MM.1S (cell line): ENCODE results near the gene GJA4.

Experiments used
- DNase-seq: peaks from one replicate; pipeline ENCODE4 v3.0.0-alpha.2; 2015
- H2AFZ ChIP-seq: fragments of 300-600 bp; sonication (generic); 2 replicates; pipeline ENCODE4 v1.6.0; 2016; ENCODE audit warnings: antibody characterized with exemption, low read length
- H3F3A ChIP-seq: fragments of 300-600 bp; sonication (generic); 2 replicates; pipeline ENCODE4 v1.6.1; 2016; ENCODE audit warnings: mild to moderate bottlenecking, antibody characterized with exemption, low read length, moderate library complexity, mixed read lengths; ENCODE audit not compliant: insufficient read depth
- H3K27ac ChIP-seq: fragments of 300-600 bp; sonication (generic); 2 replicates; pipeline ENCODE4 v1.5.1; 2016; ENCODE audit warnings: mild to moderate bottlenecking, low read length
- H3K27me3 ChIP-seq: fragments of 300-600 bp; sonication (generic); replicated peaks from 2 replicates; pipeline ENCODE4 v1.6.0; 2016; ENCODE audit warnings: low read length; ENCODE audit not compliant: insufficient read depth
- H3K36me3 ChIP-seq: fragments of 300-600 bp; sonication (generic); replicated peaks from 2 replicates; pipeline ENCODE4 v1.6.1; 2016; ENCODE audit warnings: mild to moderate bottlenecking, low read length, mixed read lengths; ENCODE audit not compliant: insufficient read depth
- H3K4me1 ChIP-seq: fragments of 300-600 bp; sonication (generic); 2 replicates; pipeline ENCODE4 v1.6.1; 2016; ENCODE audit warnings: low read length, mixed read lengths
- H3K4me2 ChIP-seq: fragments of 300-600 bp; sonication (generic); 2 replicates; pipeline ENCODE4 v1.6.0; 2016; ENCODE audit warnings: low read depth, low read length
- H3K4me3 ChIP-seq: fragments of 300-600 bp; sonication (generic); 2 replicates; pipeline ENCODE4 v1.5.1; 2016; ENCODE audit warnings: low read length, mixed read lengths
- H3K79me2 ChIP-seq: fragments of 300-600 bp; sonication (generic); 2 replicates; pipeline ENCODE4 v1.6.1; 2016; ENCODE audit warnings: mixed run types, low read length, mixed read lengths
- H3K9ac ChIP-seq: fragments of 300-600 bp; sonication (generic); 2 replicates; pipeline ENCODE4 v1.6.1; 2016; ENCODE audit warnings: low read length, mixed read lengths
- H3K9me2 ChIP-seq: fragments of 300-600 bp; sonication (generic); replicated peaks from 2 replicates; pipeline ENCODE4 v1.6.1; 2016; ENCODE audit warnings: mild to moderate bottlenecking, low read length, mixed read lengths; ENCODE audit not compliant: insufficient read depth
- H3K9me3 ChIP-seq: fragments of 300-600 bp; sonication (generic); replicated peaks from 2 replicates; pipeline ENCODE4 v1.6.1; 2016; ENCODE audit warnings: mild to moderate bottlenecking, low read length, mixed read lengths; ENCODE audit not compliant: insufficient read depth
- H4K20me1 ChIP-seq: fragments of 300-600 bp; sonication (generic); 2 replicates; pipeline ENCODE4 v1.6.1; 2016; ENCODE audit warnings: mild to moderate bottlenecking, low read length, moderate library complexity, mixed read lengths; ENCODE audit not compliant: insufficient read depth
- EZH2 ChIP-seq: fragments of 300-600 bp; sonication (generic); optimal IDR thresholded peaks from 2 replicates; pipeline ENCODE3; 2017; ENCODE audit warnings: low read depth, mild to moderate bottlenecking, antibody characterized with exemption, low read length, mixed read lengths
- EZH2phosphoT487 ChIP-seq: fragments of 300-600 bp; sonication (generic); IDR thresholded peaks from 2 replicates; pipeline ENCODE4 v1.6.1; 2018; ENCODE audit warnings: antibody characterized with exemption, low read length
- TF ChIP-seq, protein P1 (sequence below): fragments of 300-600 bp; sonication (generic); IDR thresholded peaks from 2 replicates; pipeline ENCODE4 v1.5.1; 2016; ENCODE audit warnings: antibody characterized with exemption, low read length, mixed read lengths

The GJA4 gene

DNA sequence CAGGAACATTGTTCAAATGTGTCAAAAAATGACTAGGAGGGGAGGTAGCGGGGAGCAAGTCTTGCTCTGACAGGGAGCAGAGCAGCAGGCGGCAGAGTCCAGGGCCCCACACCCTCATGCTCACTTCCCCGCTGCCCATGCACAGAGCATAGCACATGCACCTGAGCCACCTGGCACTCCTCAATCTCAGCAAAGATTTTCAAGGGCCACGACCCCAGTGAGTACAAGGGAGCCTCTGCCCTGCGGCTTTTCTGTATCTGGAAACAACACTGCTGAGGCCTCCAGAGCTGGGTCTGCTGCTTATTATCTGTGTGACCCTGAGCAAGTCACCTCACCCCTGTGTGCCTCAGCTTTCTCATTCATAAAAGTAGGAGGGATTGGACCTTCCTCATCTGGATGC lies 12.8 kb upstream of the GJA4 start:
- TF ChIP-seq, protein P1, sequence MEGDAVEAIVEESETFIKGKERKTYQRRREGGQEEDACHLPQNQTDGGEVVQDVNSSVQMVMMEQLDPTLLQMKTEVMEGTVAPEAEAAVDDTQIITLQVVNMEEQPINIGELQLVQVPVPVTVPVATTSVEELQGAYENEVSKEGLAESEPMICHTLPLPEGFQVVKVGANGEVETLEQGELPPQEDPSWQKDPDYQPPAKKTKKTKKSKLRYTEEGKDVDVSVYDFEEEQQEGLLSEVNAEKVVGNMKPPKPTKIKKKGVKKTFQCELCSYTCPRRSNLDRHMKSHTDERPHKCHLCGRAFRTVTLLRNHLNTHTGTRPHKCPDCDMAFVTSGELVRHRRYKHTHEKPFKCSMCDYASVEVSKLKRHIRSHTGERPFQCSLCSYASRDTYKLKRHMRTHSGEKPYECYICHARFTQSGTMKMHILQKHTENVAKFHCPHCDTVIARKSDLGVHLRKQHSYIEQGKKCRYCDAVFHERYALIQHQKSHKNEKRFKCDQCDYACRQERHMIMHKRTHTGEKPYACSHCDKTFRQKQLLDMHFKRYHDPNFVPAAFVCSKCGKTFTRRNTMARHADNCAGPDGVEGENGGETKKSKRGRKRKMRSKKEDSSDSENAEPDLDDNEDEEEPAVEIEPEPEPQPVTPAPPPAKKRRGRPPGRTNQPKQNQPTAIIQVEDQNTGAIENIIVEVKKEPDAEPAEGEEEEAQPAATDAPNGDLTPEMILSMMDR: no peak
- TF ChIP-seq EZH2: no peak
- H3K79me2 ChIP-seq: no peaks in the 10 kb centered on the region
- H3K27ac ChIP-seq: no peak overlapping the region
- H3K4me1 ChIP-seq: no peaks in the 10 kb centered on the region
- no peak overlapping the region for H3K4me2 ChIP-seq
- no peak overlapping the region for H3K9ac ChIP-seq
- H2AFZ ChIP-seq: no peak overlapping the region
- H3K36me3 ChIP-seq: no peaks in the 10 kb centered on the region
- no peaks in the 10 kb centered on the region for H3K9me3 ChIP-seq
- no peaks in the 10 kb centered on the region for H3F3A ChIP-seq
- no peaks in the 10 kb centered on the region for H4K20me1 ChIP-seq
- no peaks in the 10 kb centered on the region for H3K9me2 ChIP-seq
- no peak for DNase-seq
- H3K27me3 ChIP-seq: peaks cover 63% of the 10 kb centered on the region
- H3K4me3 ChIP-seq: no peak overlapping the region

DNA sequence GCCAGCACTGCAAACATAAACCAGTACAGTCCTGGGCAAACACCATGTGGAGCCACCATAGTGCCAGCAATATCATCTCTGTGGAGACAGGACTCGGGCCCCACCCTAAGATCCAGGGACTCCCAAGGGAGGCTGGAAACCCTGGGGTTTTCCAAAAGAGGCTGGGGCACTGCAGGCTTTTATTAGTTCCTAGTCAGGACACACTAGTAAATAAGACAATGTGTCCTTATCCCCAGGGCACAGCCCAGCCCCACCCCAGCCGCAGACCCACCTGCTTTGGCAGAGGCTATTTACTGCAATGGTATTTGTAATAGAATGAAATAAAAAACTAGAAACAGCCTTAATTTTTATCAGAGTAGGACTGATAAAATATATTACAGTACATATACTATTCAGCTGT lies 12.3 kb upstream of the GJA4 start:
- no peaks in the 10 kb centered on the region for H3K36me3 ChIP-seq
- H3K27me3 ChIP-seq: peaks cover 68% of the 10 kb centered on the region
- H3K9me2 ChIP-seq: no peaks in the 10 kb centered on the region
- no peak overlapping the region for H3K27ac ChIP-seq
- no peak overlapping the region for H3K4me3 ChIP-seq
- no peaks in the 10 kb centered on the region for H4K20me1 ChIP-seq
- H3K4me1 ChIP-seq: no peaks in the 10 kb centered on the region
- TF ChIP-seq, protein P1: no peak
- TF ChIP-seq EZH2 (no peak), EZH2phosphoT487 (no peak)
- no peak overlapping the region for H2AFZ ChIP-seq
- no peaks in the 10 kb centered on the region for H3F3A ChIP-seq
- H3K79me2 ChIP-seq: no peaks in the 10 kb centered on the region
- H3K4me2 ChIP-seq: no peak overlapping the region
- DNase-seq: no peak
- no peaks in the 10 kb centered on the region for H3K9me3 ChIP-seq
- H3K9ac ChIP-seq: no peak overlapping the region

DNA sequence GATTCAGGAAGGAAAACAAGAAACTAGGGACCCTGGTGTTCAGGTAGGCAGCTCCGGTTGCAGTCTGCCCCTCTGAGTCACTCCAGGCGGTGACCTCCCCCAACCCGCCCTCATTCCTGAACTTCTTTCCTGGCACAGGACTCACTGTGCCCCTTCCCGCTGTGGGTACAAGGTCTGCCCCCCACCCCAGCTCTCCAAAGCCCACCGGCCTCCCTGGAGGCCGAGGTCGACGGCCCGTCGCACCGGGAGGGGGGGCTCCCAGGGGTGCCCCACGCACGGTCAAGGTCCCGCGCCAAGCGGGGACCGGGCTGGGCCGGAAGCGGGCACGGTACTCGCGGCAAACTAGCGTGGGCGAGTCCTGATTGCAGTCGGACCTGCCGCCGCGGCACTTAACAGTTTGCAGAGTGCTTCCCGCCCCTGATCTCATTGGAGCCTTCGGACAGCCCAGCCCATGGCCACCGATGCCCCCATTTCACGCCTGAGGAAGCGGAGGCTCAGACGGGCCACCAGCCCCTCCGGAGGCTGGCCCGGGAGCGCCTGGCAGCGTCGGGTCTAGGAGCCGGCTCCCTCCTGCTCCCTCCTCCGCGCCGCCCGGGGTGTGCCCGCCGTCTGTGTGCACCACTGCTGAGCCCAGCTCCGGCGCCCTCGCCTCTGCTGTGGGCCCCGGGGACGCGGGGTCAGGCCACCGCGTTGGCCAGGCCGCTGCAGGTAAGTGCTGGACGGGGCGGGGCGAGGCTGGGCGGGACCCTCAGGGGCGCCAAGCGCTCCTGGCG lies 11.5 kb upstream of the GJA4 start, which contains the start of gene GJB3:
GJB3 (plus strand) TSS at position 144 of the 773 bp plus-strand sequence. CDS start 3,549 bp downstream, outside the sequence.
- TF ChIP-seq EZH2 (no peak), EZH2phosphoT487 (no peak)
- TF ChIP-seq, protein P1: no peak
- no peaks in the 10 kb centered on the region for H3K36me3 ChIP-seq
- no peaks in the 10 kb centered on the region for H4K20me1 ChIP-seq
- DNase-seq: no peak
- H3K9ac ChIP-seq: no peak within 1 kb of the TSS
- H3K79me2 ChIP-seq: no peaks in the 10 kb centered on the region
- H2AFZ ChIP-seq: no peak within 1 kb of the TSS
- H3K9me3 ChIP-seq: no peaks in the 10 kb centered on the region
- no peak within 1 kb of the TSS for H3K4me3 ChIP-seq
- peaks cover 71% of the 10 kb centered on the region for H3K27me3 ChIP-seq
- H3K27ac ChIP-seq: no peak within 1 kb of the TSS
- no peaks in the 10 kb centered on the region for H3F3A ChIP-seq
- no peak within 1 kb of the TSS for H3K4me2 ChIP-seq
- H3K4me1 ChIP-seq: no peaks in the 10 kb centered on the region
- no peaks in the 10 kb centered on the region for H3K9me2 ChIP-seq
